Aorta (tissue), 5 donors: ENCODE measurements around the gene COL6A5. TPM values are rescaled to one million over a fixed set of nuclear protein-coding genes. Genes with fewer than 3 reads are reported as not detected.

Source experiments
- ATAC-seq: fragments of 200-7000 bp; cut with Tn5 transposase; one replicate; pipeline ENCODE4 v1.9.1; 2022; ENCODE audit warnings: moderate library complexity; ENCODE audit not compliant: low FRiP score
- DNase-seq, 2 donors: peaks; one replicate each; pipeline ENCODE4 v3.0.0-alpha.2; 2020
- H3K27ac ChIP-seq, 2 donors: one replicate each; pipeline ENCODE4 v1.5.1; 2013; ENCODE audit warnings: low read length in 2 of 2, mild to moderate bottlenecking in 2 of 2, moderate library complexity in 2 of 2, control low read depth in 1 of 2, inconsistent platforms in 1 of 2, low read depth in 1 of 2
- H3K27me3 ChIP-seq, 2 donors: one replicate each; pipeline ENCODE4 v1.6.1; 2013; ENCODE audit warnings: control low read depth in 1 of 2, low read length in 1 of 2, mild to moderate bottlenecking in 1 of 2, moderate library complexity in 1 of 2; ENCODE audit not compliant: insufficient read depth in 2 of 2, control insufficient read depth in 1 of 2
- H3K36me3 ChIP-seq, 2 donors: one replicate each; pipeline ENCODE4 v1.6.1; 2013; ENCODE audit warnings: control low read depth in 1 of 2, low read length in 1 of 2, mild to moderate bottlenecking in 1 of 2; ENCODE audit not compliant: insufficient read depth in 2 of 2, control insufficient read depth in 1 of 2
- H3K4me1 ChIP-seq, 2 donors: one replicate each; pipeline ENCODE4 v1.6.1; 2013; ENCODE audit warnings: low read length in 2 of 2, control low read depth in 1 of 2, mild to moderate bottlenecking in 1 of 2, moderate library complexity in 1 of 2; ENCODE audit not compliant: insufficient read depth in 2 of 2, control insufficient read depth in 1 of 2
- H3K4me3 ChIP-seq, 2 donors: one replicate each; pipeline ENCODE4 v1.5.1; 2013; ENCODE audit warnings: low read length in 2 of 2, control low read depth in 1 of 2, mild to moderate bottlenecking in 1 of 2
- H3K9me3 ChIP-seq: one replicate; pipeline ENCODE4 v1.6.1; 2013; ENCODE audit warnings: mild to moderate bottlenecking, low read length; ENCODE audit not compliant: control insufficient read depth
- WGBS, 2 donors: extraction: QIAGEN DNeasy Blood & Tissue Kit; methylation state at CpG; one replicate each; pipeline ENCODE4 v1.1.7; 2013; 5-methylcytosine and 5-hydroxymethylcytosine counted together
- intact Hi-C, 2 donors: fragments of 100-400 bp; cut with DNase I; formaldehyde crosslinking; loops; one replicate each; pipeline versions ENCODE4 v1.14.2 to v1.15.0; 2022
- polyA plus RNA-seq, 2 donors: library from polyadenylated mRNA; stranded (reverse); fragments of 200-250 nt; gene quantifications; one replicate each; pipeline ENCODE4 v1.2.3, GENCODE V29; 2013
- total RNA-seq, 2 donors: library from RNA; stranded (reverse); fragmentation: NEBNext Ultra II Directional; extraction: Animal tissue kit (Norgen Biotek cat#: 25700); gene quantifications; one replicate each; pipeline ENCODE4 v1.2.1, GENCODE V29; 2021
- donor health status: healthy with polysubstance abuse.
- donor health status: Bipolar disorder and iron deficiency.
- donor health status: DM: no; HTN: no; CAD: no.
- donor health status: DM: no; HTN: no; CAD: no.
- donor health status: DM: yes; HTN: yes; CAD: no.

The COL6A5 gene
- total and polyA plus RNA-seq, 4 donors = not detected

- Histone ChIP-seq H3K4me1 (no peaks in the 10 kb centered on the region), H3K27me3 (peaks cover 0 to 2% of the 10 kb centered on the region in 2 donors), H3K27ac (no peak overlapping the region), H3K9me3 (peaks cover 2% of the 10 kb centered on the region), H3K36me3 (no peaks in the 10 kb centered on the region), H3K4me3 (no peak overlapping the region)
- ATAC-seq = no peak
- intact Hi-C loops = no loop called here
- 83 to 85% methylated on average over 6 of the region's 6 CpGs for WGBS, 2 donors
- no peak for DNase-seq
These were observed 33.8 kb downstream of the COL6A5 start for GRCh38 chr3:130379274-130379673.

DNA sequence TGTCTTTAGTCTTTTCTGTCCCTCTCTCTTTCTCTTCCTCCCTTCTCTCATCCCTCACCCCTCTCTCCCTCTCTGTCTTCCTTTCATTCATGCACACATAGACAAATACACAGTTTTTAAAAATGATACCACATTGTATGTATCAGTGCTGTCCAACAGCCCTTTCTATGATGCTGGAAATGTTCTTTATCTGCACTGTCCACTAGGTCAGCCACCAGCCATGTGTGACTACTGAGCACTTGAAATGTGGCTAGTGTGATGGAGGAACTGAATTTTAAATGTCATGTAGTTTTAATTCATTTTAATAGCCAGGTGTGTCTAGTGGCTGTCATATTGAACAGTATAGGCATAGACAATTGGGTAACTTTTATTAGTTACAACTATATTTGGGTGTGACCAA is 34.9 kb downstream of the COL6A5 start:
- H3K4me1 ChIP-seq = no peaks in the 10 kb centered on the region
- ATAC-seq (no peak), DNase-seq (no peak)
- H3K4me3 ChIP-seq = no peak overlapping the region
- peaks cover 0 to 2% of the 10 kb centered on the region in 2 donors for H3K27me3 ChIP-seq
- no peaks in the 10 kb centered on the region for H3K36me3 ChIP-seq
- no peaks in the 10 kb centered on the region for H3K9me3 ChIP-seq
- no peak overlapping the region for H3K27ac ChIP-seq
- intact Hi-C loops = no loop called here

GRCh38 chr3:130383424-130383823 is 38.0 kb downstream of the COL6A5 start:
- Histone ChIP-seq H3K4me3 (no peak overlapping the region), H3K27ac (no peak overlapping the region), H3K36me3 (no peaks in the 10 kb centered on the region), H3K27me3 (peaks cover 0 to 2% of the 10 kb centered on the region in 2 donors), H3K4me1 (no peaks in the 10 kb centered on the region), H3K9me3 (no peaks in the 10 kb centered on the region)
- 61 to 63% methylated on average over 3 of the region's 3 CpGs for WGBS, 2 donors
- intact Hi-C loops = no loop called here
- DNase-seq (no peak), ATAC-seq (no peak)

DNA sequence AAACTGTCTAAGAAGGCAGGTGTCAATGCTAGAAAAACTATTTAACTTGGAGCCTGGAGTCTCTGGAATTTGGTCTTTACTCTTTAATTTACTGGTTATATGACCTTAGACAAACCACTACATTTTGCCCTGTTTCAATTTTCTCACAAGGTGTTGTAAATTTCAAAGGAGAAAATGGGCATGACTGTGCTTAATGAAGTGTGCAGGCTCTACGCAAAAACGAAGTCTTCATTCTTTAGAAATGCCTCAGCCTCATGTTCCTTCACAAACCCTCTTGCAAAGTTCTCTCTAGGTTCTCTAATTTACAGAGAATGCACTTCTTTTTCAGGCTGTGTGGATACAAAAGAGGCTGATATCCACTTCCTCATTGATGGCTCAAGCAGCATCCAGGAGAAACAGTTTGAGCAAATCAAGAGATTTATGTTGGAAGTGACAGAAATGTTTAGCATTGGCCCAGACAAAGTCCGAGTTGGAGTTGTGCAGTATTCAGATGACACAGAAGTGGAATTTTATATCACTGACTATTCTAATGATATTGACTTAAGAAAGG is 39.1 kb downstream of the COL6A5 start:
- no peak overlapping the region for H3K27ac ChIP-seq
- H3K4me1 ChIP-seq = no peaks in the 10 kb centered on the region
- no peak overlapping the region for H3K4me3 ChIP-seq
- intact Hi-C loops = no loop called here
- WGBS, 2 donors = 49 to 64% methylated on average over 3 of the region's 3 CpGs
- no peak for DNase-seq
- no peaks in the 10 kb centered on the region for H3K9me3 ChIP-seq
- ATAC-seq = no peak
- no peaks in the 10 kb centered on the region for H3K36me3 ChIP-seq
- H3K27me3 ChIP-seq = peaks cover 0 to 1% of the 10 kb centered on the region in 2 donors

GRCh38 chr3:130386604-130387263 is 41.3 kb downstream of the COL6A5 start:
- H3K4me1 ChIP-seq = no peaks in the 10 kb centered on the region
- no peak overlapping the region for H3K27ac ChIP-seq
- intact Hi-C loops = no loop called here
- 61 to 66% methylated on average over 2 of the region's 2 CpGs for WGBS, 2 donors
- no peaks in the 10 kb centered on the region for H3K36me3 ChIP-seq
- H3K4me3 ChIP-seq = no peak overlapping the region
- H3K27me3 ChIP-seq = no peaks in the 10 kb centered on the region
- H3K9me3 ChIP-seq = no peaks in the 10 kb centered on the region
- no peak for DNase-seq
- ATAC-seq = no peak

DNA sequence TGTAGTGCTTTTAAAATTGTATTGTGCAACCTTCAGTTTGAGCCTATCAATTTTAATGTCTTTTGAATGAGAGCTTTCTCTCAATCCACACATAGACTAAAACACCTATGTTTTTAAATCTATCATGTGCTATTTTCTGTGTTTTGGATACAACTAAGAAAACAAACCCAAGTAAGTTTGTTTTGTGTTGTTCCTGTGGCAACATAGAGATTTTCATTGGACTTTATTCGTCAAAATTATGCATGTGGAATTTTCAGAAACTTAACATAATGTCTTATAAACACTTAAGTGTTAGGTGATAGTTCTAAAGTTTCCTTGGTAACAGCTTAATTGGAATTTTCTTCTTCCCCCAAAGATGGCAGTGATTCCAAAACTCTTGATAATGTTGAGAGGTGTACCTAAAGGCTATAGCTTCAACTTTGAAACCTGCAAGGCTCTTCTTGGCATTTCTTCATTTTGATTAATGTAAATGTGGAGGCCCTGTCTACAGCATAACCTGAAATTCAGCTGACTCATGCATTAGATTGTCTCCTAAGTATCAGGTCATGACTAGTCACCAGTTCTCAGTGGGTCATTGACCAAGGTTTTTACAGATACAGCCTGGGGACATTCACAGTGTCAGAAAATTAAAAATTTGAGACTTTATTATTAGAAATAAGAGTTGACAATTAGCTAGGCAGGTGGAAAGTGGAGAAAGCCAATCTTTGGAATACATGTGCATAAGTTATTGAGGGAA is 44.4 kb downstream of the COL6A5 start:
- DNase-seq (no peak), ATAC-seq (no peak)
- Histone ChIP-seq H3K4me1 (no peaks in the 10 kb centered on the region), H3K9me3 (no peaks in the 10 kb centered on the region), H3K4me3 (no peak overlapping the region), H3K27me3 (no peaks in the 10 kb centered on the region), H3K27ac (no peak overlapping the region), H3K36me3 (no peaks in the 10 kb centered on the region)
- intact Hi-C loops = no loop called here
- WGBS, 2 donors = 40 to 58% methylated on average over 1 of the region's 1 CpG

GRCh38 chr3:130392266-130392665 is 46.8 kb downstream of the COL6A5 start:
- Histone ChIP-seq H3K27me3 (no peaks in the 10 kb centered on the region), H3K4me1 (no peaks in the 10 kb centered on the region), H3K9me3 (no peaks in the 10 kb centered on the region), H3K4me3 (no peak overlapping the region), H3K27ac (no peak overlapping the region), H3K36me3 (no peaks in the 10 kb centered on the region)
- DNase-seq (no peak), ATAC-seq (no peak)
- intact Hi-C loops = no loop called here
- 89 to 91% methylated on average over 2 of the region's 2 CpGs for WGBS, 2 donors

DNA sequence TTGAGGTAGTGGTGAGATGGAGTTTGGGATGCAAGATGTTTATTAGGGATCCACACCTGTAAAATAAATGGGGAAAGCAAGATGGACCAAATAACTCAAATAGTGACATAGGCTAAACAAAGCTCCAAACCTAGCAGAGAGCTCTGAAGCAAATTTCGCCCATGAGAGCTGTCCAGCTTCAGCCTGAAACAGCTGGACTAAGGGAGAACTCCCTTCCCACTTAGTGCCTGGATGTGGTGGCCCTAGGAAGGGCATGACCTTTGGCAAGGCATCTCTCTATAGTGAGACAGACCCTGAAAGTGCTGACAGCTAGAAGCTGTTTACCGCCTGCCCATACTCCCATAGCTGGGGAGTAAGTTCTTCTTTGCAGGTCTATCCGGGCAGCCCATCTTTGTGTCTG is 48.1 kb downstream of the COL6A5 start:
- DNase-seq = no peak
- Histone ChIP-seq H3K4me3 (no peak overlapping the region), H3K9me3 (no peaks in the 10 kb centered on the region), H3K27me3 (no peaks in the 10 kb centered on the region), H3K4me1 (no peaks in the 10 kb centered on the region), H3K36me3 (no peaks in the 10 kb centered on the region), H3K27ac (no peak overlapping the region)
- 42 to 55% methylated on average over 3 of the region's 3 CpGs for WGBS, 2 donors
- intact Hi-C loops = no loop called here
- ATAC-seq = no peak

DNA sequence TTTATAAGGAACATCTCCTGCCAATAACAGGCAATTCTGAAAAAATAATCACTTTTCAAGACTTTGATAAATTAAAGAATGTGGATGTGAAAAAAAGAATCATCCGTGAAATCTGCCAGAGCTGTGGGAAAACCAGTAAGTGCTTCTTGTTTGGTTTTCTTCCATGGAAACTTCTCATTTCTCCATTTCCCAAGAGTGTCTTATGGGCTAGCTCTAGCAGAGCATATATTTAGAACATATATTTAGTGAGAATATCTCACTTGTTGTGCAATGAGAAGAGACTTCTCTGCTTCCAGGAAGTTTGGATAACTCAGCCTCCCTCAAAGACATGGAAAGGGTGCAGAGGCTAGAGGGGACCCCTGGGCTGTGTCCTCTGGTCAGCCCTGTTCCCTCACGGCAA is 49.9 kb downstream of the COL6A5 start:
- H3K4me3 ChIP-seq = no peak overlapping the region
- WGBS, 2 donors = 6 to 24% methylated on average over 2 of the region's 2 CpGs
- intact Hi-C loops = no loop called here
- no peaks in the 10 kb centered on the region for H3K4me1 ChIP-seq
- H3K36me3 ChIP-seq = no peaks in the 10 kb centered on the region
- ATAC-seq (no peak), DNase-seq (no peak)
- H3K9me3 ChIP-seq = no peaks in the 10 kb centered on the region
- no peaks in the 10 kb centered on the region for H3K27me3 ChIP-seq
- H3K27ac ChIP-seq = no peak overlapping the region
